Measurements from ENCODE around the gene CPB1.

DNA sequence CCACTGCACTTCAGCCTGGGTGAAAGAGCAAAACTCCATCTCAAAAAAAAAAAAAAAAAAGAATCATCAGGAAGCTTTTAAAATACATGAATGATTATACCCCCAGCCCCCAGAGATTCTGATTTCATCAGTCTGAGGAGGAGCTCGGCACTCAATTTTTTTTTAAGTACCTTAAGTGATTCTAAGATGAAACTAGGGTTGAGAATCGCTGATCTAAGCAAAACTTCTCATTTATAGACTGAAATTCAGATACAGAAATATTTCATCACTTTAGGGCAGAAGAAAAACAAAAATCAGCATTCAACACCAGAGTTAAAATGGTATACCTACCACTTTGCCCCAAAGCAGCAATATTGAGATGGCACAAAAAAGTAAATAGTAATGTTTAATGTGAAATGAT is 62.2 kb downstream of the CPB1 start:
- no peak for TF ChIP-seq POLR2A (IDR thresholded peaks at IDR 0.05)
- TF ChIP-seq, protein P1, sequence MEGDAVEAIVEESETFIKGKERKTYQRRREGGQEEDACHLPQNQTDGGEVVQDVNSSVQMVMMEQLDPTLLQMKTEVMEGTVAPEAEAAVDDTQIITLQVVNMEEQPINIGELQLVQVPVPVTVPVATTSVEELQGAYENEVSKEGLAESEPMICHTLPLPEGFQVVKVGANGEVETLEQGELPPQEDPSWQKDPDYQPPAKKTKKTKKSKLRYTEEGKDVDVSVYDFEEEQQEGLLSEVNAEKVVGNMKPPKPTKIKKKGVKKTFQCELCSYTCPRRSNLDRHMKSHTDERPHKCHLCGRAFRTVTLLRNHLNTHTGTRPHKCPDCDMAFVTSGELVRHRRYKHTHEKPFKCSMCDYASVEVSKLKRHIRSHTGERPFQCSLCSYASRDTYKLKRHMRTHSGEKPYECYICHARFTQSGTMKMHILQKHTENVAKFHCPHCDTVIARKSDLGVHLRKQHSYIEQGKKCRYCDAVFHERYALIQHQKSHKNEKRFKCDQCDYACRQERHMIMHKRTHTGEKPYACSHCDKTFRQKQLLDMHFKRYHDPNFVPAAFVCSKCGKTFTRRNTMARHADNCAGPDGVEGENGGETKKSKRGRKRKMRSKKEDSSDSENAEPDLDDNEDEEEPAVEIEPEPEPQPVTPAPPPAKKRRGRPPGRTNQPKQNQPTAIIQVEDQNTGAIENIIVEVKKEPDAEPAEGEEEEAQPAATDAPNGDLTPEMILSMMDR (IDR thresholded peaks at IDR 0.05): no peak

Measured in ovary (tissue), 3 donors.